Neural cell (in vitro differentiated cells): Measurements from ENCODE around the gene CARD19. TPM values are rescaled to one million over a fixed set of nuclear protein-coding genes. Genes with fewer than 3 reads are reported as not detected.

Experiments used
- H2AFZ ChIP-seq: fragments of 200-600, 300-800 bp; sonication (generic), shearing (Covaris generic); 2 replicates; pipeline ENCODE4 v1.6.0; 2014; ENCODE audit warnings: low read depth, mild to moderate bottlenecking, antibody characterized with exemption, low read length, moderate library complexity
- H3F3A ChIP-seq: fragments of 200-600 bp; shearing (Covaris generic); 2 replicates; pipeline ENCODE4 v1.6.1; 2016; ENCODE audit warnings: mild to moderate bottlenecking, moderate library complexity, mixed read lengths, antibody characterized with exemption, low read length; ENCODE audit not compliant: insufficient read depth, poor library complexity, severe bottlenecking
- H3K27ac ChIP-seq: fragments of 200-600, 300-800 bp; sonication (generic), shearing (Covaris generic); 2 replicates; pipeline ENCODE4 v1.5.1; 2014; ENCODE audit warnings: mild to moderate bottlenecking, low read length, moderate library complexity
- H3K27me3 ChIP-seq: fragments of 300-800, 200-600 bp; sonication (generic), shearing (Covaris generic); 2 replicates; pipeline ENCODE4 v1.6.0; 2014; ENCODE audit warnings: mild to moderate bottlenecking, low read depth, low read length, moderate library complexity; ENCODE audit not compliant: insufficient read depth
- H3K36me3 ChIP-seq: fragments of 300-800, 200-600 bp; sonication (generic), shearing (Covaris generic); 2 replicates; pipeline ENCODE4 v1.5.1; 2014; ENCODE audit warnings: mild to moderate bottlenecking, antibody characterized with exemption, low read length, moderate library complexity; ENCODE audit not compliant: insufficient read depth
- H3K4me2 ChIP-seq: fragments of 300-800, 200-600 bp; sonication (generic), shearing (Covaris generic); 2 replicates; pipeline ENCODE4 v1.6.0; 2014; ENCODE audit warnings: mild to moderate bottlenecking, low read length
- H3K4me3 ChIP-seq: fragments of 300-800, 200-600 bp; sonication (generic), shearing (Covaris generic); 2 replicates; pipeline ENCODE4 v1.5.1; 2014; ENCODE audit warnings: mild to moderate bottlenecking, low read length, moderate library complexity
- H3K79me2 ChIP-seq: fragments of 200-600 bp; shearing (Covaris generic); replicated peaks from 2 replicates; pipeline ENCODE4 v1.6.0; 2014; ENCODE audit warnings: mild to moderate bottlenecking, low read length, moderate library complexity; ENCODE audit not compliant: insufficient read depth
- H3K9ac ChIP-seq: fragments of 300-800, 200-600 bp; sonication (generic), shearing (Covaris generic); 2 replicates; pipeline ENCODE4 v1.6.1; 2016; ENCODE audit warnings: mild to moderate bottlenecking, low read length, mixed read lengths
- H3K9me2 ChIP-seq: fragments of 200-600 bp; shearing (Covaris generic); 2 replicates; pipeline ENCODE4 v1.6.1; 2016; ENCODE audit warnings: mild to moderate bottlenecking, low read length, mixed read lengths; ENCODE audit not compliant: insufficient read depth
- H3K9me3 ChIP-seq: fragments of 200-600, 300-800 bp; sonication (generic), shearing (Covaris generic); 2 replicates; pipeline ENCODE4 v1.6.1; 2016; ENCODE audit warnings: mild to moderate bottlenecking, mixed run types, low read length, moderate library complexity, mixed read lengths
- H4K20me1 ChIP-seq: fragments of 200-600 bp; shearing (Covaris generic); 2 replicates; pipeline ENCODE4 v1.6.1; 2016; ENCODE audit warnings: mild to moderate bottlenecking, mixed run types; ENCODE audit not compliant: insufficient read depth
- CTCF ChIP-seq: fragments of 450-650 bp; IDR thresholded peaks from 2 replicates; pipeline ENCODE4 v1.5.1; 2014; ENCODE audit warnings: antibody characterized with exemption, mild to moderate bottlenecking, moderate library complexity; ENCODE audit not compliant: poor library complexity, severe bottlenecking
- EP300 ChIP-seq: fragments of 450-650 bp; conservative IDR thresholded peaks from 2 replicates; pipeline ENCODE4 v1.6.1; 2014; ENCODE audit warnings: antibody characterized with exemption, mild to moderate bottlenecking, moderate library complexity; ENCODE audit not compliant: poor library complexity, severe bottlenecking
- EZH2 ChIP-seq: fragments of 200-600, 300-800 bp; shearing (Covaris generic), sonication (generic); IDR thresholded peaks from 2 replicates; pipeline ENCODE4 v1.6.1; 2014; ENCODE audit warnings: antibody characterized with exemption, low read length, borderline replicate concordance, mild to moderate bottlenecking; ENCODE audit not compliant: insufficient read depth, poor library complexity, severe bottlenecking
- POLR2AphosphoS5 ChIP-seq: IDR thresholded peaks from 2 replicates; pipeline ENCODE4 v1.6.1; 2012
- RAD21 ChIP-seq: fragments of 450-650 bp; conservative IDR thresholded peaks from 2 replicates; pipeline ENCODE4 v1.6.1; 2014; ENCODE audit warnings: antibody characterized with exemption, mild to moderate bottlenecking, moderate library complexity
- REST ChIP-seq: IDR thresholded peaks from 2 replicates; pipeline ENCODE4 v1.6.1; 2012; ENCODE audit warnings: borderline replicate concordance
- SMC3 ChIP-seq: fragments of 450-650 bp; conservative IDR thresholded peaks from 2 replicates; pipeline ENCODE4 v1.6.1; 2014; ENCODE audit warnings: antibody characterized with exemption, mild to moderate bottlenecking, moderate library complexity; ENCODE audit not compliant: poor library complexity
- TAF1 ChIP-seq: IDR thresholded peaks from 2 replicates; pipeline ENCODE4 v1.6.1; 2012; ENCODE audit warnings: low read depth
- polyA plus RNA-seq: library from polyadenylated mRNA; depleted of rRNA; stranded (reverse); fragments of >200 nt; gene quantifications from 2 replicates; pipeline ENCODE4 v1.2.3, GENCODE V29; 2014

Gene CARD19
- polyA plus RNA-seq, 1 donor from 2014 or later = 66.7 TPM

GRCh38 chr9:93068956-93069355 is 27.1 kb upstream of the CARD19 start:
- H3K4me3 ChIP-seq = no peak overlapping the region
- no peak overlapping the region for H3K9ac ChIP-seq
- no peak overlapping the region for H2AFZ ChIP-seq
- no peaks in the 10 kb centered on the region for H3K27me3 ChIP-seq
- H3K27ac ChIP-seq = no peak overlapping the region
- H3K36me3 ChIP-seq = no peaks in the 10 kb centered on the region
- H3F3A ChIP-seq = no peaks in the 10 kb centered on the region
- H4K20me1 ChIP-seq = no peaks in the 10 kb centered on the region
- no peak overlapping the region for H3K4me2 ChIP-seq
- H3K9me2 ChIP-seq = no peaks in the 10 kb centered on the region
- no peak for TF ChIP-seq CTCF
- TF ChIP-seq EZH2 = no peak
- TF ChIP-seq REST = no peak
- TF ChIP-seq RAD21 = no peak
- no peak for TF ChIP-seq SMC3
- no peaks in the 10 kb centered on the region for H3K9me3 ChIP-seq
- no peaks in the 10 kb centered on the region for H3K79me2 ChIP-seq

- Histone ChIP-seq H3K79me2 (no peaks in the 10 kb centered on the region), H3K27me3 (no peaks in the 10 kb centered on the region), H3F3A (no peaks in the 10 kb centered on the region), H3K9me3 (no peaks in the 10 kb centered on the region), H4K20me1 (no peaks in the 10 kb centered on the region), H2AFZ (no peak overlapping the region), H3K27ac (no peak overlapping the region), H3K9ac (no peak overlapping the region), H3K36me3 (no peaks in the 10 kb centered on the region), H3K4me2 (no peak overlapping the region), H3K9me2 (no peaks in the 10 kb centered on the region), H3K4me3 (no peak overlapping the region)
- TF ChIP-seq EP300 = no peak
- no peak for TF ChIP-seq REST
- no peak for TF ChIP-seq TAF1
- TF ChIP-seq CTCF = no peak
- TF ChIP-seq RAD21 = no peak
- no peak for TF ChIP-seq EZH2
- no peak for TF ChIP-seq POLR2AphosphoS5
Observed at GRCh38 chr9:93071464-93071863, 24.6 kb upstream of the CARD19 start.
